ENCODE measurements around the gene NDST4.

DNA sequence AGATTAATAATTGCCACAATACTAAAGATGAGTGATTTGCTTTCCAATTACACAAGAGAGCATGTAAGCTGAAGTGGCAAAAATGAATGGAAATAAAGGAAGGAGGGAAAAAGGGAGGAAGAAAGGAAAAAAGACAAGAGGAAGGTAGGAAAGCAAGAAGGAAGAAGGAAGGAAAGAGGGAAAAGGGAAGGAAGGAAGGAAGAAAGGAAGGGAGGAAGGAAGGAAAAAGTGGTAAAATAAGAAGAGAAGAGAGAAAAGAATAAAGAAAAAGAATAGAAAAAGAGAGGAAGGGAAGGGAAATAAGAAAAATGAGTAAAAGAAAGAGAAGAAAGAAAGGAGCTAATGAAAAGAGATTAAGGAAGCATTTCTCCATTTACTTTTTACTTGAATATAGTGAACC lies 4.6 kb downstream of the NDST4 start:
- TF ChIP-seq, protein P1, sequence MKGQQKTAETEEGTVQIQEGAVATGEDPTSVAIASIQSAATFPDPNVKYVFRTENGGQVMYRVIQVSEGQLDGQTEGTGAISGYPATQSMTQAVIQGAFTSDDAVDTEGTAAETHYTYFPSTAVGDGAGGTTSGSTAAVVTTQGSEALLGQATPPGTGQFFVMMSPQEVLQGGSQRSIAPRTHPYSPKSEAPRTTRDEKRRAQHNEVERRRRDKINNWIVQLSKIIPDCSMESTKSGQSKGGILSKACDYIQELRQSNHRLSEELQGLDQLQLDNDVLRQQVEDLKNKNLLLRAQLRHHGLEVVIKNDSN (IDR thresholded peaks at IDR 0.05) = no peak
- TF ChIP-seq FOXM1 (IDR thresholded peaks at IDR 0.05; ENCODE audit: borderline replicate concordance, low read depth) (no peak), ZBTB7A (IDR thresholded peaks at IDR 0.05; ENCODE audit: low read depth) (no peak), EP300 (IDR thresholded peaks at IDR 0.05; ENCODE audit: borderline replicate concordance) (no peak), RAD21 (IDR thresholded peaks at IDR 0.05; ENCODE audit: low read depth) (no peak), TAF1 (IDR thresholded peaks at IDR 0.05; ENCODE audit: low read depth) (no peak), CEBPB (IDR thresholded peaks at IDR 0.05) (no peak), NFIC (IDR thresholded peaks at IDR 0.05) (no peak)
- TF ChIP-seq, protein P2, sequence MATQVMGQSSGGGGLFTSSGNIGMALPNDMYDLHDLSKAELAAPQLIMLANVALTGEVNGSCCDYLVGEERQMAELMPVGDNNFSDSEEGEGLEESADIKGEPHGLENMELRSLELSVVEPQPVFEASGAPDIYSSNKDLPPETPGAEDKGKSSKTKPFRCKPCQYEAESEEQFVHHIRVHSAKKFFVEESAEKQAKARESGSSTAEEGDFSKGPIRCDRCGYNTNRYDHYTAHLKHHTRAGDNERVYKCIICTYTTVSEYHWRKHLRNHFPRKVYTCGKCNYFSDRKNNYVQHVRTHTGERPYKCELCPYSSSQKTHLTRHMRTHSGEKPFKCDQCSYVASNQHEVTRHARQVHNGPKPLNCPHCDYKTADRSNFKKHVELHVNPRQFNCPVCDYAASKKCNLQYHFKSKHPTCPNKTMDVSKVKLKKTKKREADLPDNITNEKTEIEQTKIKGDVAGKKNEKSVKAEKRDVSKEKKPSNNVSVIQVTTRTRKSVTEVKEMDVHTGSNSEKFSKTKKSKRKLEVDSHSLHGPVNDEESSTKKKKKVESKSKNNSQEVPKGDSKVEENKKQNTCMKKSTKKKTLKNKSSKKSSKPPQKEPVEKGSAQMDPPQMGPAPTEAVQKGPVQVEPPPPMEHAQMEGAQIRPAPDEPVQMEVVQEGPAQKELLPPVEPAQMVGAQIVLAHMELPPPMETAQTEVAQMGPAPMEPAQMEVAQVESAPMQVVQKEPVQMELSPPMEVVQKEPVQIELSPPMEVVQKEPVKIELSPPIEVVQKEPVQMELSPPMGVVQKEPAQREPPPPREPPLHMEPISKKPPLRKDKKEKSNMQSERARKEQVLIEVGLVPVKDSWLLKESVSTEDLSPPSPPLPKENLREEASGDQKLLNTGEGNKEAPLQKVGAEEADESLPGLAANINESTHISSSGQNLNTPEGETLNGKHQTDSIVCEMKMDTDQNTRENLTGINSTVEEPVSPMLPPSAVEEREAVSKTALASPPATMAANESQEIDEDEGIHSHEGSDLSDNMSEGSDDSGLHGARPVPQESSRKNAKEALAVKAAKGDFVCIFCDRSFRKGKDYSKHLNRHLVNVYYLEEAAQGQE (IDR thresholded peaks at IDR 0.05; ENCODE audit: low read depth) = no peak

Measured in Ishikawa (cell line).